GM21825 (cell line): ENCODE results near the gene ZCCHC4.
"Not testable (repeated sequence)": the region's sequence is repeated elsewhere in the genome, so short reads cannot be mapped to it uniquely, and the experiment has no call there.

ENCODE experiments used
- ATAC-seq: cut with Tn5 transposase; IDR thresholded peaks from one replicate; pipeline ENCODE4 v1.9.1; 2021; ENCODE audit warnings: mild to moderate bottlenecking, moderate library complexity; ENCODE audit not compliant: unreplicated experiment

The ZCCHC4 gene

DNA sequence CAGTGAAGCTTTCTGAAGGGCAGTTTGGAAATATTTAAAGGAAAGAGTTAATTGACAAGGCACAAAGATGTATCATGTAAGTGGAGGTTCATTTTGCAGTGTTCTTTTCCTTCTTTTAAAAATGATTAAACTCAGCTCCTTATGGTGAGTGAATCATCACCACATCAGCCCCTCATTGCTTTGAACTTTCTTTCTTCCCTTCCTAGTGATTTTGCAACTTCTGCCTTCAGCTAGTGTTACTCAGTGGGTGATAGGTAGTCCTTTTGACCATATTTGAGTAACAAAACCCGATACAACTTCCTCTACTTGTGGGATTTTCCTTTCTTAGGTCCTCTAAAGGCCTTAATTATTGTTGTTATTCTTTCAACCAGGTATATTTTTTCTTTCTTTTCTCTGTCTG is 8.2 kb downstream of the ZCCHC4 start:
- no peak for ATAC-seq

DNA sequence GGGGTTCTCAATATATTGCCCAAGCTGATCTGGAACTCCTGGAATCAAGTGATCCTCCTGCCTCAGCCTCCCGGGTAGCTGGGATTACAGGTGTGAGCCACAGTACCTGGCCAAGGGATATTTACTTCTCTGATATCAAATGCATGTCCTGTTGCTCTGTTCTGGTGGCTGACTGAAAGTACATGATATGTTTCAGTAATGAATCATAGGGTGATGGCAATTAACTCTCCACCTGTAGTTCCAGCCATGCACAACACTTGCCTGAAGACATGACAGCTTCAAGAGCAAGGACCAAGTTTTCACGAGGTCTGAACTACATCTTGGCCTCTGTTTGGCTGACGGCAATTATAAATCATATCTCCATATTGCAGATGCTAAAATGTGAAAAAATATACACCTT is 9.1 kb downstream of the ZCCHC4 start:
- no peak for ATAC-seq

DNA sequence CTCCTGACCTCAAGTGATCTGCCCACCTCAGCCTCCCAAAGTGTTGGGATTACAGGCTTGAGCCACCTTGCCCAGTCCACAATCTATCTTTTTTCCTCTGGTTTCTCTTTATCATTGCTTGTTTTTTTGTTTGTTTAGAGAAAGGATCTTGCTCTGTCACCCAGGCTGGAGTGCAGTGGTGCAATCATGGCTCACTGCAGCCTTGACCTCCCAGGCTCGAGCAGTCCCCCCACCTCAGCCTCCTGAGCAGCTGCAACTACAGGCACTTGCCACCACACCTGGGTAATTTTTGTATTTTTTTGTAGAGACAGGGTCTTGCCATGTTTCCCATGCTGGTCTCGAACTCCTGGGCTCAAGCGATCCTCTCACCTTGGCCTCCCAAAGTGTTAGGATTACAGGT is 15.9 kb downstream of the ZCCHC4 start:
- ATAC-seq: not testable (repeated sequence)

DNA sequence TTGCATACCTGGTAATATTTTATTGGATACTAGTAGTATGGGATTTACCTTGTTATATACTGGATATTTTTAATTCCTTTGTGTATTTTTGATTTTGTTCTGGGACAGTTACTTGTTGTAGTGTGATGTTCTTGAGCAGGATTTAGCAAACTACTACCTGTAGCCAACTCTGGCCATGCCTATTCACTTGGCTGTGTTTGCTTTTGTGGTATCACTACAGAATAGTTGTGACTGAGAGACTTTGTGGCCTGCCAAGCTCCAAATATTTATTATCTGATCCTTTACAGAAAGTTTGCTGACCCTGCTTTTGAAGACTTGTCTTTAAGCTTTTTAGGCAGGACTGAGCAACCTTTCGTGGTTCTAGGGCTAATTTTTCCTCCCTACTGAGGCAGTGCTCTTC is 17.8 kb downstream of the ZCCHC4 start:
- no peak for ATAC-seq

DNA sequence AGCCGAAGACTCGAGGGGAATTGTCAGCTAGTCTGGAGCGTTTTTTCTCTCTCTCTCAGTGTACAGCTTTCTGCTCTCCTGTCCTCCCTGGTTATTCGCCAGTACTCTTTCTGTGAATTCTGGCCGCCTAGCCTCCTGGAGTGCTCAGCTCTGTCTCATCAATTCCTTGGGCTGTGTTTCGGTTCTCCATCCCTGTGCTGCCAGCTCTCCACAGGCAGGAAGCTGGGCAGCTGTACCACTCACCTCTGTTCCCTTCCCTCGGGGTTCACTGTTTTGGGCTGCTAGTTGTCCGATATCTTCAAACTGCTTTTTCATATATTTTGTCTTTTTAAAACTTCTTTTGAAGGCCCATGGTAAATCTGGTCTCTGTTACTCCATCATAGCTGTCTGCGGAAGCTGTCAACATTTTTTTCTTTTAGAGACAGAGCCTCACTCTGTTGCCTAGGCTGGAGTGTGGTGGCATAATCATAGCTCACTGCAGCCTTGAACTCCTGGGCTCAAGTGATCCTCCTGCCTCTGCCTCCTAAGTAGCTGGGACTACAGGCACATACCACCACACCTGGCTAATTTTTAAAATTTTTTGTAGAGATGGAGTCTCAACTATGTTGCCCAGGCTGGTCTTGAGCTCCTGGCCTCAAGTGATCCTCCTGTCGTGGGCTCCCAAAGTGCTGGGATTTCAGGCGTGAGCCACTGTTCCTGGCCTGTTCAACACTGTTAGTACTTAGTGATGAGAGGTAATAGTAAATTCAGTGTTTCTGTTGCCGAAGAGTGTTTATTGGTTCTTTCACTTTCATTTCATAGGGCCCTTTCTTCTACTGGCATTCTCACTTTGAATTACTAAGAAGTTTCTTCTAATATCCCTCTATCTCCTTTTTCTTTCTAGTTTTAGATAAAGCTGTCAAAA is 18.6 kb downstream of the ZCCHC4 start:
- ATAC-seq: no peak

DNA sequence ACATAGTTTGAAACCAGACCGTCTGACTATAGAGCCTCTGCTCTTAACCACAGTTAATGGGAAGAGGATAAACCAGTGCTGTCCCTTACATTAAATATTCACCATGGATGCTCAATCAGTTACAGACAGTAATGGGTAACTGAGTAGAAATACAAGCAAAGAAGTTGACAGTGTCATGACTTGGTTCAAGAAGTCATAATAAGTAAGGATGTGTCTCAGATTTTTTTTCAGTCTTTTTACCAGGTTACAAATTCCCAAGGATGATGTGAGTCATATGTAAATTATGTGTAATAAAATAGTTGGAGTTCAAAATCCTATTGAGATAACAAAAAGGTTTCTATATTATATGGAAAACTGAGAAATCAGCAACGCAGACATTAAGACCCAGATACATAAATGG is 31.1 kb downstream of the ZCCHC4 start:
- ATAC-seq: no peak

- no peak for ATAC-seq
These were observed 33.2 kb downstream of the ZCCHC4 start for GRCh38 chr4:25345744-25346143.

DNA sequence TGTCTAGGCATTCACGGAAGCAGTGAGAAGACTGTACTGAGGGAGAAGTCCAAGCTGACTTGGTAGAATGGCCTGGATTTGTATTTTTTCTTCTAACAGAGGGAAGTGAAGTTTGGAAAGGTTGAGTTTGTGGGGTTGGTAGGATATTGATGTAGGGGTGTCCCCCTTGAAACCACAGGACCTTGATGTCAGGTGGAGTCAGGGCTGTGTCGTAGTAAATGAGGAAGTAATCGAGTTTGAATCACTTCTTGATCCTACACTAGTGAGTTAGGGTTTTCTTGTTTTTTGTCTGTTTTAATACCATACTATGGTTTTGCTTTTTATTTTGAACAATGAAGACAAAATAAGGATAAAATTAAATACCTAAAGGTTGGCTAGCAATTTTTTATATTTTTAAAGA is 34.3 kb downstream of the ZCCHC4 start:
- ATAC-seq: peak; percentile 72

DNA sequence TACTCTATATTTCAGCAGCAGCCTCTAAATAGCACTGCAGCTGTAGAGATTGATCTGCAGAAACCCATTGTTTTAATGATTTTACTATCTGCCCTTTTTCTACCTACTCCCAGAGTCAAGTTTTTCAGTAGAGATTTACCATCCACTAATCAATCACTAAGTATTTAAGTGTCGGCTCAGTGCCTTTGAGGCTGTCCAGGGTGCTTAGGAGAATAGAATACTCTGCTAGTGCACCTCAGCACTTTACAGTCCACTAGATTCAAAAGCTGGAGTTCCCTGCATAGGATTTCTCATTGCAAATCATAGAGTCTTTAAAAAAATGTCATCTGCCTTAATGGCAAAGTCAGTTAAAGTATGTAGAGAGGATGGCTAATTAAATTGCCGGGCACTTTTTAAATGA is 34.9 kb downstream of the ZCCHC4 start:
- no peak for ATAC-seq

DNA sequence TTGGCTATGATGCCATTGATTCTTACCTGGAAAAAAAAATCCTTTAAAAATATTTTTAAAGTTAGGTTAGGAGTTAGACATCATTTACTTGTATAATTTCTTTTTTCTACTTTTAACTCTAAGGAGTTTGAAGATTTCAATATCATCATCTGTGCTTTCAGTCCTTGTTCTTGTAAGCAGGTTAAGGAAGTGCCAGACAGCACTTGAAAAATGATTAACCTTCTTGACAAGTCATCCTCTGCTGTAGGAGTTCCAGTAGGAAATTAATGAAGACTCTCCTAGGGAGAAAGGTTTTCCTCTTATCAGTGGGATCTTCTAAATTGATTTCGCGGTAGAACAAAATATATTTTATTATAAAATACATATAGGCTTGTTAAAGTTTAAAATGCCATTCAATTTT is 35.4 kb downstream of the ZCCHC4 start:
- no peak for ATAC-seq

DNA sequence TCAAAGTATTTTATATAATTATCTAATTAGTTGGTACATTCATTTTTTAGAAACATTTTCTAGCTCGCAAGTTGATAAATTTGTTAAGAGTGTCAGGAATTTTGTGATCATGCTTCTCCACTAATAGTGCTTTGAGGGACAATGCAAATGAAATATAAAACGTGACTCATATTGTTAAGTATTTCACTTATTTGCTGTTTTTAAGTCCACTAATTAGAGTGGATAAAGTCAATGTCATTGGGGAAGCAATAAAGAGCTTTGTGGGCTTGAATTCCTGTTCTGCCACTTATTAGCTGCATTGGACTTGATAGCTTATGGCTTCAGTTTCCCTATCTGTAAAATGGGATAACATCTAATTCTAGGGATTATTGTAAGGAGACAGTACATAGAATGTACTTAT is 38.0 kb downstream of the ZCCHC4 start:
- no peak for ATAC-seq

- ATAC-seq: no peak
These were observed 39.3 kb downstream of the ZCCHC4 start for GRCh38 chr4:25351777-25352416.

GRCh38 chr4:25356068-25356467 is 43.5 kb downstream of the ZCCHC4 start:
- no peak for ATAC-seq

DNA sequence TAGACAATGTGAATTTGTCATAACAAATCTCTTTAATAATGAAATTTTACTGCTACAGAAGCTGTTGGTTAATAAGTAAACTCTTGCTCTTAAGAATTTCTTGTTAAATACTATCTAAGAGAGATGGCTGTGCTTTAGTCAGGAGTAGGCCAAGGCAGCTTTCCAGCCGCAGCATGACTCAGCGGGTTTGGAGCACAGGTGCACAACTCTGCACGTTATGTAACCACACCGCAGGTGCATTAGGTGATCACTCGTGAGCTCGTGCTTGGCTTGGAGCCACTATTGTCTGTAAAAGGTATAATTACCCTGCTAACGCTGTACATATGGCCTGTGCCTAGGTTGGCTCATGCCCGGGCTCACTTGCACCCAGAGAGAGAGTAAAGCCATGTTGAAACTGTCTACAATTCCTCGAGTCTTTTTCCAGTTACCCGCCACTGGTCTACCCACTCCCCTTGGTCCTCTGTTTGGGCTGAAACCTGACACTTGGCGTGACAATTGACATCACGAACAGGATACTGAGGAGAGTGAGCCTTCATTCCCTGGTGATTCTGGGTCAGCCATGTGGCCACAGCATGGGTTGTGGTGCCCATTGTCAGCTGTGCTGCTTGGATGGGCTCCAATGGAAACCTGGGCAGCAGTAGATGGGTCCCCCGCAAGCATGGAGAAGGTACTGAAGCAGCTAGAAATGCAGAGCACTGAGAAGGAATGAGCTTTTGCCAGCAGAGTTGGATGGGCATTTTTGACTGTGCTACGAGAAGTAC is 46.1 kb downstream of the ZCCHC4 start:
- no peak for ATAC-seq

DNA sequence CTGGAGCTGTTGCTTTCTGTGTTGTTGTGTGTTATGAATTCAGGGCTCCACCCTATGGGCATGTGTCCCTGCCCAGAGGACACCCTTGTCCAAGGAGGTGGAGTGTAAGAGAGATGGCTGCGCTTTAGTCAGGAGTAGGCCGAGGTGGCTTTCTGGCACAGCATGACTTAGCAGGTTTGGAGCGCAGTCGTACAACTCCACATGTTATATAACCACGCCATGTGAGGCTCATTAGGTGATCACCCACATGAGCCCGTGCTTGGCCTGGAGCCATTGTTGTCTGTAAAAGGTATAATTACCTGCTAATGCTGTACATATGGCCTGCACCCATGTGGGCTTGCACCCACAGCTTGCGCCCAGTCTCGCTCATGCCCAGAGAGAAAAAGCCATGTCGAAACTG is 48.7 kb downstream of the ZCCHC4 start:
- ATAC-seq: no peak

GRCh38 chr4:25367004-25367621 is 54.5 kb downstream of the ZCCHC4 start:
- no peak for ATAC-seq

GRCh38 chr4:25367877-25368276 is 55.3 kb downstream of the ZCCHC4 start:
- no peak for ATAC-seq

DNA sequence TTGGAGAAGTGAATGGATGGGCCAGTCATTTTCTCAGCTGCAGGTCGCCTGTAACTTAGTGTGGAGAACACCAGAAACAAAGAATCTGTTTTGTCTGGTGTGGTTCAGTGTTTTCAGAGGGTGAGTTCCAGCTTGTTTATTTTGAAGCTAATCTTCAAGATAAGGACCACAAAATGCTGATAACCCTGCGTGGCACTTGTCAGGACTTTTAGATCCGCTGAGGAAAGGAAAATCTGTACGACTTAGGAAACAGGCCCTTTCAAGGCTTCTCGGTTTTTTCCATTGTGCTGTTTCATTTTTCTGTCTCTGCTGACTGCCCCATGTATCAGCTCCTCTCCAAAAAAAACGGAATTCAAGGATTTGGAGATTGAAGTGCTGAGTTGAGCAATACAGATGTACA is 55.7 kb downstream of the ZCCHC4 start:
- no peak for ATAC-seq

GRCh38 chr4:25370242-25370641 is 57.7 kb downstream of the ZCCHC4 start:
- ATAC-seq: no peak

GRCh38 chr4:25372549-25372948 is 60.0 kb downstream of the ZCCHC4 start:
- not testable (repeated sequence) for ATAC-seq
